Neural progenitor cell (in vitro differentiated cells): Measurements from ENCODE around the gene TMEM131L. TPM values are rescaled to one million over a fixed set of nuclear protein-coding genes. Genes with fewer than 3 reads are reported as not detected.

Experiments
- DNase-seq: peaks from one replicate; pipeline ENCODE4 v3.0.0-alpha.2; 2016; ENCODE audit warnings: low spot score
- H2AFZ ChIP-seq: fragments of 200-600 bp; sonication (generic); replicated peaks from 2 replicates; pipeline ENCODE4 v1.6.1; 2016; ENCODE audit warnings: antibody characterized with exemption
- H3F3A ChIP-seq: fragments of 200-600 bp; sonication (generic); 2 replicates; pipeline ENCODE4 v1.6.1; 2016; ENCODE audit warnings: antibody characterized with exemption, low read depth
- H3K27ac ChIP-seq: fragments of 200-600 bp; sonication (generic); 2 replicates; pipeline ENCODE4 v1.5.1; 2016; ENCODE audit warnings: mild to moderate bottlenecking
- H3K27me3 ChIP-seq: fragments of 200-600 bp; sonication (generic); 2 replicates; pipeline ENCODE4 v1.6.1; 2016; ENCODE audit warnings: mild to moderate bottlenecking, moderate library complexity
- H3K36me3 ChIP-seq: fragments of 200-600 bp; sonication (generic); 2 replicates; pipeline ENCODE4 v1.5.1; 2016
- H3K4me1 ChIP-seq: fragments of 200-600 bp; sonication (generic); 2 replicates; pipeline ENCODE4 v1.6.1; 2016; ENCODE audit warnings: mixed run types
- H3K4me2 ChIP-seq: fragments of 200-600 bp; sonication (generic); 2 replicates; pipeline ENCODE4 v1.6.1; 2016
- H3K4me3 ChIP-seq: fragments of 200-600 bp; sonication (generic); 2 replicates; pipeline ENCODE4 v1.5.1; 2016
- H3K79me2 ChIP-seq: fragments of 200-600 bp; sonication (generic); 2 replicates; pipeline ENCODE4 v1.6.1; 2016; ENCODE audit warnings: low read depth
- H3K9ac ChIP-seq: fragments of 200-600 bp; sonication (generic); 2 replicates; pipeline ENCODE4 v1.6.1; 2016
- H3K9me3 ChIP-seq: fragments of 200-600 bp; sonication (generic); 2 replicates; pipeline ENCODE4 v1.5.1; 2016; ENCODE audit warnings: low read depth
- H4K20me1 ChIP-seq: fragments of 200-600 bp; sonication (generic); 2 replicates; pipeline ENCODE4 v1.6.1; 2016; ENCODE audit warnings: low read depth
- H3K27ac Mint-ChIP-seq: 3 replicates; pipeline ENCODE4 v1.8.0; 2021; ENCODE audit warnings: mixed read lengths
- H3K27me3 Mint-ChIP-seq: 2 replicates; pipeline ENCODE4 v1.8.0; 2022; ENCODE audit warnings: low read depth, mild to moderate bottlenecking, inconsistent platforms, moderate library complexity, mixed read lengths; ENCODE audit not compliant: insufficient read depth
- H3K36me3 Mint-ChIP-seq: 3 replicates; pipeline ENCODE4 v1.8.0; 2021; ENCODE audit warnings: mixed read lengths
- H3K4me1 Mint-ChIP-seq: 3 replicates; pipeline ENCODE4 v1.8.0; 2021; ENCODE audit warnings: mixed read lengths
- H3K4me3 Mint-ChIP-seq: 3 replicates; pipeline ENCODE4 v1.8.0; 2021; ENCODE audit warnings: mild to moderate bottlenecking, moderate library complexity, mixed read lengths
- H3K9me3 Mint-ChIP-seq: 3 replicates; pipeline ENCODE4 v1.8.0; 2020; ENCODE audit warnings: mixed read lengths
- CTCF ChIP-seq: fragments of 200-600 bp; sonication (generic); IDR thresholded peaks from 2 replicates; pipeline ENCODE4 v1.5.1; 2017; ENCODE audit warnings: antibody characterized with exemption, mild to moderate bottlenecking
- EZH2 ChIP-seq: fragments of 200-600 bp; sonication (generic); IDR thresholded peaks from 2 replicates; pipeline ENCODE4 v1.6.1; 2017; ENCODE audit warnings: antibody characterized with exemption, mild to moderate bottlenecking, moderate library complexity
- EZH2phosphoT487 ChIP-seq: fragments of 200-600 bp; sonication (generic); IDR thresholded peaks from 2 replicates; pipeline ENCODE4 v1.6.1; 2017; ENCODE audit warnings: antibody characterized with exemption
- total RNA-seq: library from RNA; depleted of rRNA; stranded (reverse); fragments of >200 nt; gene quantifications from 2 replicates; pipeline ENCODE4 v1.2.3, GENCODE V29; 2015; ENCODE audit warnings: low replicate concordance

TMEM131L gene
- total RNA-seq, 1 donor from 2014 or later: 14.8 TPM

DNA sequence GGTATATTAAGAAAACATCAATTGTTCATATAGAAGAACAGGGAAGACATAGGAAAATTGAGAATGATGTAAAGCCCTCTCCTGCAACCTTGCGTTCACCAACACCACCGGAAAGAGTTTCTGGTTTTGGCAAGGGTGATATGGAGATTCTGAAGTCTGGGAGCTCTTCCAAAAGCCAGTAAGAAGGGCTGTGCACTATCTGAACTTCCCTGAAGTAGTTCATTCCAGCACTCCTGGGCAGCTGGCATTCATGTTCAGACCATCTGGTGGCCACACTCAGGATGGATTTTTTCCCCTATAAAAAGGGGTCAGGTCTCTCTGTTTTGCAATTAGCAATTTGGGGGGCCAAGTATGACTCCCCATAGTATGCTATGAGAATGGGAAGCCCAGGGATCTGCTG lies 202.5 kb downstream of the TMEM131L start:
- TF ChIP-seq CTCF: no peak
- TF ChIP-seq EZH2: no peak
- TF ChIP-seq EZH2phosphoT487: no peak
- Histone ChIP-seq H4K20me1 (no peaks in the 10 kb centered on the region), H3K27me3 (no peaks in the 10 kb centered on the region), H2AFZ (no peak overlapping the region), H3K27ac (no peak overlapping the region), H3K36me3 (no peaks in the 10 kb centered on the region), H3K4me3 (no peak overlapping the region), H3K4me1 (no peaks in the 10 kb centered on the region), H3K9ac (no peak overlapping the region), H3F3A (no peaks in the 10 kb centered on the region), H3K4me2 (no peak overlapping the region), H3K79me2 (no peaks in the 10 kb centered on the region), H3K9me3 (no peaks in the 10 kb centered on the region)
- peaks cover 7% of the 10 kb centered on the region for H3K27me3 Mint-ChIP-seq
- H3K9me3 Mint-ChIP-seq: peaks cover 11% of the 10 kb centered on the region
- no peaks in the 10 kb centered on the region for H3K4me1 Mint-ChIP-seq
- H3K4me3 Mint-ChIP-seq: no peak overlapping the region
- no peaks in the 10 kb centered on the region for H3K36me3 Mint-ChIP-seq
- no peak overlapping the region for H3K27ac Mint-ChIP-seq
- DNase-seq: no peak

GRCh38 chr4:153669838-153670237 lies 203.7 kb downstream of the TMEM131L start:
- Histone ChIP-seq H3K4me2 (no peak overlapping the region), H3K9me3 (no peaks in the 10 kb centered on the region), H2AFZ (no peak overlapping the region), H3F3A (no peaks in the 10 kb centered on the region), H3K4me3 (no peak overlapping the region), H3K4me1 (no peaks in the 10 kb centered on the region), H3K36me3 (no peaks in the 10 kb centered on the region), H3K79me2 (no peaks in the 10 kb centered on the region), H4K20me1 (no peaks in the 10 kb centered on the region), H3K27ac (no peak overlapping the region), H3K27me3 (no peaks in the 10 kb centered on the region), H3K9ac (no peak overlapping the region)
- Mint-ChIP-seq H3K4me3 (no peak overlapping the region), H3K9me3 (peaks cover 13% of the 10 kb centered on the region), H3K36me3 (no peaks in the 10 kb centered on the region), H3K27ac (no peak overlapping the region), H3K4me1 (no peaks in the 10 kb centered on the region), H3K27me3 (peaks cover 7% of the 10 kb centered on the region)
- no peak for DNase-seq
- TF ChIP-seq EZH2phosphoT487 (no peak), CTCF (no peak), EZH2 (no peak)

DNA sequence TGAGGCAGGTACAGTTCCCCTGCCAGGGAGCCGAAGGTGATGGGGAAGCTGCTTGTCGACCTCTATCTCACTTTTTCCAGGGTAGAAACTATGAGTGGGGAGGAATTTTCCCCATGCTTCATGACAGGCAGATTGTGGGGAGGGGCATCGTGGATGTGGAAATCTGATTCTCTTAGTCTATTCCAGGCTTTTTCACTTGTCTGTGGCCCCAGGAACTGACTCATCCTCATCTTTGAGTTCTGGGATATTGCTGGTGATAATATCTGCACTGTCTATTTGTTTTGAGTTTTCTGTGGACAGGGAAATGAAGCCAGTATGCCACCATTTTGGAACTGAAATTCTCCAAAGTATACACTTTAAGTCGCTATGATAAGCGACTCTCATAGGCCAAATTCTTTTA lies 210.3 kb downstream of the TMEM131L start:
- no peak overlapping the region for H3K4me2 ChIP-seq

More for the DNA sequence above, 210.3 kb downstream of the TMEM131L start:
- H3K9me3 Mint-ChIP-seq: peaks cover 22% of the 10 kb centered on the region
- no peaks in the 10 kb centered on the region for H3K36me3 Mint-ChIP-seq
- H3K4me1 Mint-ChIP-seq: no peaks in the 10 kb centered on the region
- H3K79me2 ChIP-seq: no peaks in the 10 kb centered on the region
- TF ChIP-seq CTCF (no peak), EZH2phosphoT487 (no peak), EZH2 (no peak)
- H3K36me3 ChIP-seq: no peaks in the 10 kb centered on the region
- H3F3A ChIP-seq: no peaks in the 10 kb centered on the region
- H2AFZ ChIP-seq: no peak overlapping the region
- H3K27me3 ChIP-seq: peaks cover 14% of the 10 kb centered on the region
- no peaks in the 10 kb centered on the region for H3K9me3 ChIP-seq
- peaks cover 7% of the 10 kb centered on the region for H3K27me3 Mint-ChIP-seq
- H4K20me1 ChIP-seq: no peaks in the 10 kb centered on the region
- no peak overlapping the region for H3K9ac ChIP-seq
- no peaks in the 10 kb centered on the region for H3K4me1 ChIP-seq
- no peak overlapping the region for H3K4me3 ChIP-seq
- no peak overlapping the region for H3K27ac Mint-ChIP-seq
- H3K27ac ChIP-seq: no peak overlapping the region
- no peak overlapping the region for H3K4me3 Mint-ChIP-seq
- DNase-seq: no peak
